NCI-H1417 treated with DMSO at 0.1 percent for 48 hours (cell line): ENCODE measurements around the gene SHKBP1.
"Not testable (repeated sequence)": the region's sequence is repeated elsewhere in the genome, so short reads cannot be mapped to it uniquely, and the experiment has no call there.

ENCODE experiments used
- DNase-seq: peaks from one replicate; lab custom pipeline; 2025; lab: John Stamatoyannopoulos, UW

The SHKBP1 gene

DNA sequence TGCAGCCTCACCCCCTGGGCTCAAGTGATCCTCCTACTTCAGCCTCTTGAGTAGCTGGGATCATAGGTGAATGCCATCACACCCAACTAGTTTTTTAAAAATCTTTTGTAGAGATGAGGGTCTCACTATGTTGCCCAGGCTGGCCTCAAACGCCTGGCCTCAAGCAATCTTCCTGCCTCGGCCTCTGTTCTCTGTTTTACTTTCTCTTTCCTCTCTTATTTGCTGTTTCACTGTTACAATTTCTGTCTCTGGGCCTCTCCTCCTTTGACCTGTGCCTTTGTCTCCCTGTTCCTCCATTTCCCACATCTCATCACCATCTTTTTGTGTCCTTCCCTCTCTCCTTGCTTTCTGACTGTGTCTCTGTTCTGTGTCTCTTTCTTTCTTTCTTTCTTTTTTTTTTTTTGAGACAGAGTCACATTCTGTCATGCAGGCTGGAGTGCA lies 9.3 kb downstream of the SHKBP1 start:
- no peak for DNase-seq

DNA sequence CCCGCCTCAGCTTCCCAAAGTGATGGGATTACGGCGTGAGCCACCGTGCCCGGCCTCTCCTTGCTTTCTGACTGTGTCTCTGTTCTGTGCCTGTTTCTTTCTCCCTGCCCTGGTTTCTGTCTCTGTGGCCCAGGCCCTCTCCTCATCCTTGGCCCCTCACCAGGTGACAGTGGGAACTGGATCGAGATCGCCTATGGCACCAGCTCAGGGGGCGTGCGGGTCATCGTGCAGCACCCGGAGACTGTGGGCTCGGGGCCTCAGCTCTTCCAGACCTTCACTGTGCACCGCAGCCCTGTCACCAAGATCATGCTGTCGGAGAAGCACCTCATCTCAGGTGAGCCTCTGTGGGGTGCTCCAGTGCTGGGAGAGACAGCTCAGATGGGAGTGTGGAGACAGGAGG lies 9.9 kb downstream of the SHKBP1 start:
- DNase-seq: no peak

DNA sequence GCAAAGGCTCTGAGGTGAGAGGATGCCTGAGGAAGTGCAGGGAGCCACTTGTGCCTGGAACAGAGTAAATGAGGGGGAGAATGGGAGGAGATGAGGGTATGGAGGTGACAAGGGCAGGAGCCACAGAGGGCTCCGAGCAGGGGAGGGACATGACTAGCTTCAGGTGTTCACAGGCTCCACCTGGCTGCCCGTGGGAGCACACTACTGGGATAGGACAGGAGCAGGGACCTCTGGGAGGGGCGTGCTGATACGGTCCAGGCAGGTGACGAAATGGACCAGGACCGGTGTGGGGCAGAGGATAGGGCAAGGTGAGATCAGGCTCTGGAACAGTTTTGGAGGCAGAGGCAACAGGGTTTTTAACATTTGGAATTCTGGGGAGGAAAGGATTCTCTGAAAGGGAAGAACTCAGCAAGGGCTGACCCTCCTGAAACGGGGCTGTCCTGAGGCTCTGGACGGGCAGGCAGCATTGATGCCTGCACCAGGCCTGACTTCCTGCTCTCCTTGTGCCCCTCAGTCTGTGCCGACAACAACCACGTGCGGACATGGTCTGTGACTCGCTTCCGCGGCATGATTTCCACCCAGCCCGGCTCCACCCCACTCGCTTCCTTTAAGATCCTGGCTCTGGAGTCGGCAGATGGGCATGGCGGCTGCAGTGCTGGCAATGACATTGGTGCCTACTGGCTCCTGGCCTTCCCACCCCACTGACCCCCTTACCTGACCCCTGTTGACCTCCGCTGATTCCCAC lies 11.6 kb downstream of the SHKBP1 start:
- DNase-seq: no peak

DNA sequence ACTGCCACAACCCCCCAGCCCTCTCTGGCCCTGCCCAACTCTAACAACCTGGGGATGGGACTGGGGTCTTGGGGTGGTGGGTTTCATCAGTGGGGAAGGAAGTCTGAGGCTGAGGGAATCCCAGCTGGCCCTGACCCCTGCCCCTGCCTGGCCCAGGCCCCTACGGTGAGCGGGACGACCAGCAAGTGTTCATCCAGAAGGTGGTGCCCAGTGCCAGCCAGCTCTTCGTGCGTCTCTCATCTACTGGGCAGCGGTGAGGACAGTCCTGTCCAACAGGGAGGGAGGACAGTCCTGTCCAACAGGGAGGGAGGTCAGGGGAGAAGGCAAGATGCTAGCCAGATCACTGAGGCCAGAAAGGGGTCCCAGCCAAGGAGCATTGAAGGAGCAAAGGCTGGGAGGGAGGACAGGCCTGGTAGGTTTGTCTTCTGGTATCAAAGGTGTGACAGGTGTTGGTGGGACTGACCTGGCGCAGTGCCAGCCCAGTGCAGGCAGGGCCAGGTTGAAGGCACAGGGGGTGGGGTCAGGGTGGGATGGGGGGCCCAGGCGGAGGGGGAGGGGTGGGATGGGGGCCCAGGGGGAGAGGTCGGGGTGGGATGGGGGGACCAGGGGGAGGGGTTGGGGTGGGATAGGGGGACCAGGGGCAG lies 12.4 kb downstream of the SHKBP1 start:
- DNase-seq: no peak

DNA sequence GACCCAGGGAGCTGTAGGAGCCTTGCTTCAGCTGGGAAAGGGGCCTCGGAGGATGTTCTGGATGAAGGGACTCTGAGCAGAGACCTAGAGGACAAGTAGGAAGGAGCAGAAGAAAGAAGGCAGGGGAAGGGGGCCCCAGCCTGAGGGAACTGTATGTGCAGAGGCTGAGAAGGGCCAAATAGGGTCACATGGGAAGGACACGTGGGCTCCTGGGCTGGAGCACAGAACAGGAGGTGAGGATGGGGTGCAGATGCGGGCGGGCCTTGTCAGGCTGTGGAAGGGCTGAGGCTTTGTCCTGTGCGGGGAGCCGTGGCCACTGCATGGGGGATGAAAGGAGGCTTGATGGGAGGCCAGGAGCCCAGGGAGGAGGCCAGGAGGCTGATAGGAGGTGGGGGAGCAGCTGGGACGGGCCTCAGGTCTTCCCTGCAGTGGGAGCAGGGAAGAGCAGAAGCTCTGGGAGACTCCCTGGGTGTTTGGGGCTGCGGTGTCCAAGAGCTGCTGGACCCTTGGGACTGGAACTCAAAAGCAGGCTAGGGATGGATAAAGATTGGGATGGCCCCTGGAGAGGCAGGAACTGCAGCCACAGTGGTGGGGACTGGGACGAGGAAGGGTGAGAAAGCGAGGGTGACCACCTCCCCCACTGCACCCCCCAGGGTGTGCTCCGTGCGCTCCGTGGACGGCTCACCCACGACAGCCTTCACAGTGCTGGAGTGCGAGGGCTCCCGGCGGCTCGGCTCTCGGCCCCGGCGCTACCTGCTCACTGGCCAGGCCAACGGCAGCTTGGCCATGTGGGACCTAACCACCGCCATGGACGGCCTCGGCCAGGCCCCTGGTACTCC lies 13.1 kb downstream of the SHKBP1 start:
- no peak for DNase-seq

DNA sequence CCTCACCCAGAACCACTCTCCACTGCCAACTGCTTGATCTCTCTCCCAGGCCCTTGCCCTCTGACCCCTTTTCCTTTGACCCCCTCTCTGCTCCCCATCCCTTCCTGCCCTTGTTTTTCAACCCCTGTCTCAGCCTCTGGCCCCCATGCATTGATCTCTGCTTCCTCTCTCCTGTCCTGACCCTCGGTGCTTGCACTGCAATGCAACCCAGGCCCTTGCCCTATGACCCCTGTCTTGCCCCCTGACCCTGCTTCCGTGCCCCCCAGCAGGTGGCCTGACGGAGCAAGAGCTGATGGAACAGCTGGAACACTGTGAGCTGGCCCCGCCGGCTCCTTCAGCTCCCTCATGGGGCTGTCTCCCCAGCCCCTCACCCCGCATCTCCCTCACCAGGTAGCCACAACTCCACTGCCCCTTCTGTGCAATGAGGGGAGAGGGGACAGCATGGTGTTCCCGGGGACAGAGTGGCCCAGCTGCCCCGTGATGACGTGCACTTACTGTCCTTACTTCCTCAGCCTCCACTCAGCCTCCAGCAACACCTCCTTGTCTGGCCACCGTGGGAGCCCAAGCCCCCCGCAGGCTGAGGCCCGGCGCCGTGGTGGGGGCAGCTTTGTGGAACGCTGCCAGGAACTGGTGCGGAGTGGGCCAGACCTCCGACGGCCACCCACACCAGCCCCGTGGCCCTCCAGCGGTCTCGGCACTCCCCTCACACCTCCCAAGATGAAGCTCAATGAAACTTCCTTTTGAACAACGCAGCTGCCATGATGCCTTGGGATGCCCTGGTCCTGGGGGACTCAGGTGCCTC lies 14.0 kb downstream of the SHKBP1 start:
- no peak for DNase-seq

DNA sequence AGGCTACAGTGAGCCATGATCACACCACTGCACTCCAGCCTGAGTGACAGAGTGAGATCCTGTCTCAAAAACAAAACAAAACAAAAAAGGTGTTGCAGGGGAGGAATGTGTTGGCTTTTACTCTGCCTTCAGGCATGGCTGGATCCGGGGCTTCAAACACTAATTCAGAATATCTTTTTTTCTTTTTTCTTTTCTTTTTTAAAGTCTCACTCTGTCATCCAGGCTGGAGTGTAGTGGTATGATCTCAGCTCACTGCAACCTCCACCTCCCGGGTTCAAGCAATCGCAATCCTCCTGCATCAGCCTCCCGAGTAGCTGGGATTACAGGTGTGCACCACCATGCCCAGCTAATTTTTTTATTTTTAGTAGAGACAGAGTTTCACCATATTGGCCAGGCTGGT lies 15.1 kb downstream of the SHKBP1 start:
- DNase-seq: not testable (repeated sequence)

DNA sequence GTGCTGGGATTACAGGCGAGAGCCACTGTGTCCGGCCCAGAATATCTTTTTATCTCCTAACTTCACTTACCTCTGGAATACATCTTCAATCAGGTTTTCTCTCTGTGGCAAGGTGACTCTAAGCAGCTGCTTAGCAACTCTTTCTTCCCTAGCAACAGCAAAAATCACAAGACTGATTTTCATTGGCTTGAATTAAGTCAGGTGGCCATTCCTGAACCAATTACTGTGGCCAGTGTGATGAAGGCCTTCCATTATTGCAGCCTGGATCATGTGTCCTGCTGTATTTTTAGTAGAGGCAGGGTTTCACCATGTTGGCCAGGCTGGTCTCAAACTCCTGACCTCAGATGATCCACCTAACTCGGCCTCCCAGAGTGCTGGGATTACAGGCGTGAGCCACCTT lies 15.5 kb downstream of the SHKBP1 start:
- DNase-seq: no peak

DNA sequence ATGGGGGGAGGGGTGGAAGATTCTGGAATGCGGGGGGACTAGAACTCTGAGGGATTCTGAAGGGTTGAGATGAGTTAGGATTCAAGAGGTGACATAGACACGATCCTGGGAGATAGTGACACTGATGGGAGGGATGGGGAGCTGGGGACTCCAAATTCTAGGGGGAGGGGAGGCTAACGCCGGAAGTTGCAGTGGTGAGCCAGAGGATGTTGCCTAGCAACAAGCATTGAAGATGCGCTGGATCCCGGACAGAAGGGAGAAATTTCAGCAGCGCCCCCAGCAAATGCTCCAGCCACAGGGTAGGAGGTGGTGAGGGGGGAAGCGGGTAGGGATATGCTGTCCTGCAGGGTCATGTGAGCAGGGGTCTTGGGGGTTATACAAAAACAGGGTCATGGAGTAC lies 17.6 kb downstream of the SHKBP1 start:
- DNase-seq: no peak

DNA sequence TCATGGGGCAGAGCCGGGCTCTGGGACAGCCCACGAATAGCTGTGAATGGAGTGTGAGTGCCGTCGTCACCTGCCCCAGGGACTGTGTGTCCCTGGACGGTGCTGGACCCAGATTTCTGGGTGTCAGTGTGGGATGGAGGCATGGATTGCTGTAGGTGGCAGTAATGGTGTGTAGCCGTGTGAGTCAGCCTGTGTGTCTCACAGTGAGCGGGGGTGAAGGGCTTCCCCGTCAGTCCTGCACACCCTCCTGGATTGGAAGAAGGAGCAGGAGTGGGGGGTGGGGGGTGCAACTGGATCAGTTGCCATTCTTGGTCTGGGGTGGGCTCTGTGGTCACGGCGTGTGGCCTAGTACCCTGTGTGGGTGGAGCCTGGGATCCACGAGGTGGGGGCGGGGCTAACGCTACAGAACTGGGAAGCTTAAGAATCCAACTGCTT lies 18.0 kb downstream of the SHKBP1 start:
- DNase-seq: no peak

DNA sequence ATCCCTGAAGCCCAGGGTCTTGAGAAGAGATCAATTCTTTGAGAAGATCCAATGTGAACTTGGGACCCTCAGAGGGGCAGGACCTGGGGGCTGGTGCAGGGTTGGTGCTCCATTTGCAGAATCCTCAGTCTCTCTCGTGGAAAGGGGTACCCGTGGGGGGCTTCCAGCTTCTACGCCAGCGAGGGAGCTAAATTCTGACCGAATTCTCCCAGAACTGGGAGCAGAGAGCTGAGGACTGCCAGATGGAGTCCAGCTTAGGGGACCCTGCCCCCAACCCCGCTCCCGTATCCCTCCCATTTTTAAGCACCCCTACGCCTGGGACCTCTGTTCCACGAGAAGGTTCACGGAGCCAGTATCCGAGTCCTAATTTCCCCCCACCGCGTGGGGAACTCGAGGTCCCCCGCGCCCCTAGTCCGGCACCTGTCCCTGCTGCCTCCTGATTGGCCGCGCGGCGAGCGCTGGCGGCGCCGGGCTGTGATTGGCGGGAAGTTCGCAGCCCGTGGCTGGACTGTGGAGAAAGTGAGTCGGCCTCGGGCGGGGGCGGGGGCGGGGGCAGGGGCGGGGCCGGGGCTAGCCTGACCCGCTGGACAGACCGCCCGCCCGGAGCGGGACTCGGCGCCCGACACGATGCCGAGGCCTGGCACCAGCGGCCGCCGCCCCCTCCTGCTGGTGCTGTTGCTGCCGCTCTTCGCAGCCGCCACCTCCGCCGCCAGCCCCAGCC lies 20.1 kb downstream of the SHKBP1 start:
- no peak for DNase-seq

DNA sequence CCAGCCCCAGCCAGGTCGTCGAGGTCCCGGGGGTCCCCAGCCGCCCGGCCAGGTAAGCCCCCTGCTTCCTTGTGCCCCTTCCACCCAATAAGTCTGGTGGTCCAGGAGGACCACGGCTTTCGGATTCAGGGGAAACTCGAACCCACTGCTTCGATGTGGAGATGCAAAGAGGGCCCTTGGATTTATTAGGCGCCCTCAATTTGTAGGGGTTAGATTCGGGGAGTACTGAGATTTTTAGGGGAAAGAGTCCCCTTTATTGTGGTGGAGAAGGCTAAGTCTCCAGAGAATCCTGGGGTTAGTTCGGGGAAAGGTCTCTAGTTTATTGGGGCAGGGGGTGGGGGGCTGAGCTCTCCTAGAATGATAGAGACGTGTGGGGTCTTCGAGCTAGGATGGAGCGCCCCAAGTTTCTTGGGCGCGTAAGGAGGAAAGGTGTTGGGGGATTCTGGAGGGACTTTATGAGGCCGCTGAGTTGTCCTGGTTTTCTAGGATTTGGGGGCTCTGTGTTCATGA lies 20.7 kb downstream of the SHKBP1 start:
- no peak for DNase-seq

DNA sequence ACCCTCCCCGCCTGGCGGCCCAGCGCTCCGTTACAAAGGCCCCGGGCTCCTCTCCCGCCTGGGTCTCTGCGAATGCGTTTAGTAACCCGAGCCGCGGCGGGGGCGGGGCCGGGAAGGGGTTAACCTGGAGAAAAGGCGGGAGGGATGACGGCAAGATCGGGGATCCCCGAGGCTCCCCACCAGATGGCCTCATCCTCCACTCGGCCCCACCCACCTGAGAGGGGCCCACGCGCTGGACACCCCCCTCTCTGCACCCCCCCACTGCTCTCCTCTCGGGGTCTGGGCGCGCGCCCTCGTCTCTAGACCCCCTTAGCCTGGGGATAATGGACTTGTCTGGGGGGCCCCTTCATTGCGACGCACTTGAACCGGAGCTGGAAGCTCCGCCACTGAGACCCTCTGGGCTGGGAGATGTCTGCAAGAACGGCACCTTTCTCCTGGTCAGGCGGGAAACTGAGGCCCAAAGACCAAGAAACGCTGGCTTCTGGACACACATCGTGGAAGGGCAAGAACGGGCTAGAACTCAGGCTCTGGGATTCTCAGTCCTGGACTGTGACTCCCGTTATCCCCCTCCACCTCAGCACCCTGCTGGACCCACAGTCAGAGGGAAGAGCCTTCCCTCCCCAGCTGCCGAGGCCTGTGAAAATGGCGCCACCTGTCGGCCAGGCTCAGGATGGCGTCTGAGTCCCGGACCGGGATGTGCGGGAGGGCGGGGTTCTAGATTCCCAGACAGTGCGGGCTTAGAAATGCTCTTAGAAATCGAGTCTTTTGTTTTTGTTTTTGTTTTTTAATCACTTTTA lies 21.6 kb downstream of the SHKBP1 start:
- no peak for DNase-seq

DNA sequence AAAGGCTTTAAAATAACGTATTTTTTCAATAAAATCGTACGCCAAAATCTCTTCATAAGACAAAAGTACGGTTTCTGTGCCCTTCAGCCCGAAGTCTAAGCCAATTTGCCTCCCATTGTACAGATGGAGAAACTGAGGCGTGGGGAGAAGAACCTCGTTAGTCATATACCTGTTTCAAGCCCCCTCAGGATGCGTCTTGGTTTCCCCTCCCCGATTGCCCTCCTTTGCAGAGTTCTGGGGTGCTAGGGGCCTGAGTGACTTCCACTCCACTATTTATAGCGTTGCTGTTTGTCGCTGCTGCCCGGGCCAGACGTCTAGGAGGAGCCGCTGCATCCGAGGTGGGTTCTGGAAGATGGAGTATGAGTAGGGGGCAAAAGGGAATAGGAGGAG lies 22.2 kb downstream of the SHKBP1 start:
- DNase-seq: no peak

DNA sequence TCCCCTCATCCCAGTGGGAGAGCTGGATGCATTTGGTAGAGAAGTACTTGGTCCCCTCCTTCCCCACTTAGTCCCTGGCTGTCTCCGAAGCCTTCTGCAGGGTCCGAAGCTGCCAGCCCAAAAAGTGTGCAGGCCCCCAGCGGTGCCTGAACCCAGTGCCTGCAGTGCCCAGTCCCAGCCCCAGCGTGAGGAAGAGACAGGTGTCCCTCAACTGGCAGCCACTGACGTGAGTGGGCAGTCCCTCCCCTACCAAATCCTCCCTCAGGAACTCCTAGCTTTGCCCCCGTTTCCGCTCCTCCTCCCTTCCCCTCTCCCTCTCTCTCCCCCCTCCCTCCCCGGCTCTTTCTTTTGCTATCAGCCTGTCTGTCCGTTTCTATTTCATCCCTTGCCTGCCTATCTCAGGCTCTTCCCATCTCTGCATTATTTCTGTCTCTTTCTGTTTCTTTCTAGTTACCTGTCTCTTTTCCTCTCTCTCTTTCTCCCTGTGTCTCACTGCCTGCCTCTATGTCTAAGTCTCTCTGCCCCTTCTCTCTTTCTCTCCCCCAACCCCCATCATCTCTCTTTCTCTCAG lies 22.7 kb downstream of the SHKBP1 start:
- DNase-seq: no peak

DNA sequence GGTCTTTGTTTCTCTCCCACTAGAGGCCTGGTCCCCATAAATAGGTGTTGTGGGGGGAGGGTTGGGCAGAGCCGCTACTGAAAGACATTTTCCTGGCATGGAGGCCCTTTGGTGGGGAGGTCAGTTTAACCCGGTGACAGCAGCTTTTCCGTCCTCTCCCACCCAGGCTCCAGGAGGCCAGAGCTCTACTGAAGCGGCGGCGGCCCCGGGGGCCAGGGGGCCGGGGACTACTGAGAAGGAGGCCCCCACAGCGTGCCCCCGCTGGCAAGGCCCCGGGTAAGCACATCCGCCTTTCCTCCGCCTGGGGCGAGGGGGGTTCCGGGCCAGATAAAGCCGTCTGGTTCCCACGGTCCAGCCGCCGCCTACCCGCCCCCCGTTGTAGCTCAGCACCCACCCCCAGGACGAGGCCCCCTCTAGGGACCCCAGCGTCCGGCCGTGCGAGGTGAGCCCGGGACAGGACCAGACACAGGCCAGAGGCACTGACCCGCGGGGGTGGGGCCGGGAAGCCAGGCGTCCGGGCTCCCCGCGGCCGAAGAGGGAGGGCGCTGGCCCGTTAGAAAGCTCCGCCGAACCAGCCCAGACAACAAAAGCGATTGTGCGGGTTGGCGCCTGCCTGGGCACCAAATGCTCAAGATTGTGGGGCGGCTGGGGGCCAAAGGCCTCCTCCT lies 23.4 kb downstream of the SHKBP1 start:
- no peak for DNase-seq

DNA sequence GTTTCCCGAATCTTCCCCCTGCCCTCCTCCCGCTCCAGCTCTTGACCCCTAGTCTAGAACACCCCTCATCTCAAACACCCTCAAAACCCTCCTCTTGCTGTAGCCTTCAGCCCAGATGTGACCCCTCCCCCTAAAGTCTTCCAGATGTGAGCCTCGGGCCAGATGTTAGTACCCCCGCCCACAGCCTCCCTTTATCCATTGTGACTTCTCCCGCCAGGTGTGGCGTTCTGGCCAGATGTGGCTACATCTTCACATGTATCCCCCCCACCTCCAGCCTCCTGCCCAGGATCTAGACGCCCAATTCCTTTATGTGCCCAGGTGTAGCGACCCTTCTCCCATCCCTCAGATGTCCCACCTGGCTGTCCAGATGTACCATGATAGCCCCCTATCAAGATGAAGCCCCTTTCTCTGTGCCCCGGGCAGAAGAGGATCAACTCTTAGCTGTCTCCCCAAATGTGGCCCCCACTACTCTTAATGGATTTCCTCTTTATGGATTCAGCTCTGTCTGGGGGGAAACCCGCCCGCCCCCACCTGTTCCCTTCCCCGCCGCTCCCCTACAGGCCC lies 24.0 kb downstream of the SHKBP1 start:
- no peak for DNase-seq

DNA sequence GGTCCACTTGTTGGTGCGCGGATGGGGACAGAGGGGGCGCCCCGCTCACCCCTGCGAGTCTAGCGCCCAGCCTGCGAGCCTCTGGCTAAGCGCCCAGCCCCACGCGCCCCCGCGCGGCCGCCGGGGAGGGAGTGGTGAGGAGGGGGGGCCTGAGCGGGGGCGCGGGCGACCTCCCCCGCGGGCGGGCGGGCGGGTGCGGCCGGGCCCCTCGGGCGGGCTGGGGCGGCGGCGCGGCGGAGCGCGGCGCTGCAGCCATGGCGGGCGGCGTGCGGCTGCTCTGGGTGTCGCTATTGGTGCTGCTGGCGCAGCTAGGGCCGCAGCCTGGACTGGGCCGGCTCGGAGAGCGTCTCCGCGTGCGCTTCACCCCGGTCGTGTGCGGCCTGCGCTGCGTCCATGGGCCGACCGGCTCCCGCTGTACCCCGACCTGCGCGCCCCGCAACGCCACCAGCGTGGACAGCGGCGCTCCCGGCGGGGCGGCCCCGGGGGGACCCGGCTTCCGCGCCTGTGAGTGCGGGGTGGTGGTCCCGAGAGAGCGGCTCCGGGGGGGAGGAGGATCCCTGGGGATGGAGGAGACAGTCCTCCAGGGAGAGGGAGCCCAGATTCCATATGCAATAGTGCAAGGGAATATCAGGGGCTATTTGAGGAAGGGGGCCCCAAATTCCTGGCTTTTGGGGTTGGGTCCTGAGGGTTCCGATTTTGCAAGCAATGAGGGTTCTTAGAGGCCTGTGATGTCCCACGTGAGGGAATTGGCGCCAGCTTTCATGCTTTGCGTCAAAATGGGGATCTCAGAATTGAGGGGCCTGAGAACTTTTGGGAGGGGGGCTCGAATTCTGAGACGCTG lies 24.7 kb downstream of the SHKBP1 start, which contains the start of gene LTBP4:
TSS of gene LTBP4 (plus strand) at position 236 of the 841 bp plus-strand sequence. CDS start at position 255, 19 bp downstream.
- no peak for DNase-seq
